GM21529 (cell line): ENCODE measurements around the gene LGI4.
A peak's percentile ranks its signal among the peaks of the same experiment; 100 is the strongest.
"Not testable (repeated sequence)": the region's sequence is repeated elsewhere in the genome, so short reads cannot be mapped to it uniquely, and the experiment has no call there.

Source experiments
- ATAC-seq: cut with Tn5 transposase; IDR thresholded peaks from one replicate; pipeline ENCODE4 v1.9.1; 2021; ENCODE audit not compliant: unreplicated experiment

LGI4 gene

GRCh38 chr19:35142606-35143230 lies 7.9 kb upstream of the LGI4 start:
- no peak for ATAC-seq

GRCh38 chr19:35141837-35142605 lies 7.2 kb upstream of the LGI4 start:
- no peak for ATAC-seq

- ATAC-seq = peak; percentile 68
These were observed 6.3 kb upstream of the LGI4 start for GRCh38 chr19:35140962-35141836.

- no peak for ATAC-seq
These were observed 5.5 kb upstream of the LGI4 start for GRCh38 chr19:35140207-35140961.

- ATAC-seq = no peak
These were observed 3.5 kb upstream of the LGI4 start, which contains the start of gene FXYD1 for GRCh38 chr19:35138305-35138892. Gene FXYD1, plus strand, starts transcription at chr19:35138824. Its CDS starts 1,256 bp downstream, at chr19:35140080.

- ATAC-seq = no peak
These were observed 2.3 kb upstream of the LGI4 start for GRCh38 chr19:35136977-35137702.

GRCh38 chr19:35136231-35136630 lies 1.4 kb upstream of the LGI4 start:
- no peak for ATAC-seq

- no peak for ATAC-seq
These were observed 590 bp upstream of the LGI4 start for GRCh38 chr19:35135389-35135909.

GRCh38 chr19:35133826-35134225 lies 1.0 kb downstream of the LGI4 start:
- ATAC-seq = no peak

GRCh38 chr19:35132254-35132653 lies 2.6 kb downstream of the LGI4 start:
- ATAC-seq = no peak

GRCh38 chr19:35130761-35131720 lies 3.8 kb downstream of the LGI4 start:
- no peak for ATAC-seq

- ATAC-seq = not testable (repeated sequence)
These were observed 5.1 kb downstream of the LGI4 start for GRCh38 chr19:35129724-35130274.

GRCh38 chr19:35128398-35129057 lies 6.3 kb downstream of the LGI4 start:
- no peak for ATAC-seq

GRCh38 chr19:35127871-35128270 lies 7.0 kb downstream of the LGI4 start:
- ATAC-seq = no peak

GRCh38 chr19:35126624-35126959 lies 8.3 kb downstream of the LGI4 start:
- ATAC-seq = no peak

GRCh38 chr19:35125749-35126623 lies 8.9 kb downstream of the LGI4 start:
- no peak for ATAC-seq

GRCh38 chr19:35125270-35125717 lies 9.6 kb downstream of the LGI4 start:
- no peak for ATAC-seq
